SJSA1 (cell line): ENCODE measurements around the gene CHI3L2. TPM values are rescaled to one million over a fixed set of nuclear protein-coding genes. Genes with fewer than 3 reads are reported as not detected.

Source experiments
- DNase-seq, 2 experiments: peaks; one replicate each; pipeline ENCODE4 v3.0.0-alpha.2; 2015 to 2020; ENCODE audit warnings: low spot score in 2 of 2, low read depth in 1 of 2
- H3K27ac ChIP-seq: fragments of 250-450 bp; sonication (Bioruptor Pico); 2 replicates; pipeline ENCODE4 v1.5.1; 2020; ENCODE audit warnings: mild to moderate bottlenecking, moderate library complexity
- H3K27me3 ChIP-seq: fragments of 250-450 bp; sonication (Bioruptor Pico); replicated peaks from 2 replicates; pipeline ENCODE4 v1.5.1; 2020; ENCODE audit warnings: mild to moderate bottlenecking, moderate library complexity
- H3K36me3 ChIP-seq: fragments of 250-450 bp; sonication (Bioruptor Pico); 2 replicates; pipeline ENCODE4 v1.5.1; 2020; ENCODE audit warnings: mild to moderate bottlenecking
- H3K4me1 ChIP-seq: fragments of 250-450 bp; sonication (Bioruptor Pico); replicated peaks from 2 replicates; pipeline ENCODE4 v1.6.1; 2021; ENCODE audit warnings: mild to moderate bottlenecking
- H3K4me3 ChIP-seq: fragments of 250-450 bp; sonication (Bioruptor Pico); 2 replicates; pipeline ENCODE4 v1.5.1; 2020; ENCODE audit warnings: mild to moderate bottlenecking
- H3K9me3 ChIP-seq: fragments of 250-450 bp; sonication (Bioruptor Pico); replicated peaks from 2 replicates; pipeline ENCODE4 v1.5.1; 2020; ENCODE audit warnings: mild to moderate bottlenecking
- total RNA-seq: library from RNA; depleted of rRNA; stranded (reverse); fragments of >200 nt; shearing (Covaris generic); gene quantifications from 2 replicates; pipeline ENCODE4 v1.2.3, GENCODE V29; 2014

Gene CHI3L2
- total RNA-seq, 1 experiment from 2014 or later = not detected

DNA sequence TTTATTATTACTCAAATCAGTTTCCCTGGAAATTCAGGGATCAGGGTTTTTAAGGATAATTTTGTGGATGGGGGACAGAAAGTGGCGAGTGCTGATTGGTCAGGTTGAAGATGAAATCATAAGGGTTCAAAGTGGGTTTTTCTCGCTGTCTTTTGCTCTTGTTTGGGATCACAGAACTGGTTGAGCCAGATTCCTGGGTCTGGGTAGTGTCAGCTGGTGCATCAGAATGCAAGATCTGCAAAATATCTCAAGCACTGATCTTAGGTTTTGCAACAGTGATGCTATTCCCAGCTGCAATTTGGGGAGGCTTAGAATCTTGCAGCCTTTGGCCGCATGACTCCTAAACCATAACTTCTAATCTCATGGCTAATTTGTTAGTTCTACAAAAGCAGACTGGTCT is 9.3 kb downstream of the CHI3L2 start:
- DNase-seq = no peak
- no peaks in the 10 kb centered on the region for H3K4me1 ChIP-seq
- no peaks in the 10 kb centered on the region for H3K9me3 ChIP-seq
- no peak overlapping the region for H3K4me3 ChIP-seq
- H3K27ac ChIP-seq = no peak overlapping the region
- no peaks in the 10 kb centered on the region for H3K27me3 ChIP-seq
- no peaks in the 10 kb centered on the region for H3K36me3 ChIP-seq

DNA sequence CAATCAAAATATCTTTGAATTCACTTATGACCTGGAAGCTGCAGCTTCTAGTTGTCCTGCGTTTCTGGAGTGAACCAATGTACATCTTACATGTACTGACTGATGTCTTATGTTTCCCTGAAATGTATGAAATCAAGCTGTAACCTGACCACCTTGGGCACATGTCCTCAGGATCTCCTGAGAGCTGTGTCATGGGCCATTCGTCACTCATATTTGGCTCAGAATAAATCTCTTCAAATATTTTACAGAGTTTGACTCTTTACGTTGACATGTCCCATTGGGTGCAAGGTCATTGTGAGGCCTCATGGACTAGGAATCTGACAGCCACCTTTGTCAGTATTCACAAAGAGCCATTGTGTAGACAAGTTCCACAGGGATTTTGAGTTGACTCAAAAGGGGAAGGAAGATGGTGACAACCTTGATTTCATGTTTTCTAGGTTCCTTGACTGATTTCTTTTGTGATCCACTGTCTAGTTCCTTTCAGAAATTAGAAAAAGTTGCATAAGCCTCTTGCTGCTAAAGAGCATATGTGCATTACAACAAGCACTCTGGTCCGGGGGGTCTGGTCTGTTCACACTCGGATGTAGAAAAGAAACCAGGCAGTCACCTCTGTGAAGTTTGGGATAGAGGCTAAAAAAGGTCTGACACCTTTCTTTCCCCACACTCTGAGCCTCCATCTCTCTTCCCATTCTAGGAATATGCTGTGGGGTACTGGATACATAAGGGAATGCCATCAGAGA is 10.7 kb downstream of the CHI3L2 start:
- H3K27me3 ChIP-seq = no peaks in the 10 kb centered on the region
- H3K9me3 ChIP-seq = no peaks in the 10 kb centered on the region
- no peak overlapping the region for H3K27ac ChIP-seq
- H3K4me3 ChIP-seq = no peak overlapping the region
- H3K4me1 ChIP-seq = no peaks in the 10 kb centered on the region
- DNase-seq = no peak
- no peaks in the 10 kb centered on the region for H3K36me3 ChIP-seq

DNA sequence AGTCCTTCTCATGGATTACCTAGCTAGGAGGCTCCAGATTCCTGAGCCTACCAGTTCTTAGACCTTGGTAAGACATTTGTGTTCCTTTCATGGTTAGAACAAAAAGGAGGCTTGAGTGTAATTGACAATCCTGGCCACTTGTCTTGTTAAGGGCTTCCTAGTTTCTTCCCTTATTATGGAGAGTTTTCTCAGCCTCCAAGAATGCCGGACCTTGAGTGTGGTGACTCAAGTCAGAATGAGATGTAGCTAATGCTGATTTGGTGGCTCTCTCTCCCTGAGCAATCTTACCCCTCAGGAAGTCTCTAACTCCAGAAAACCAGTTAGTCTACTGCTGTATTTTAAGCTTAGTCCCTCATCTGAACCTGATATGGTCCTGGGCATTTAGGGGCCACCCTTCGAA is 14.3 kb downstream of the CHI3L2 start:
- no peaks in the 10 kb centered on the region for H3K4me1 ChIP-seq
- DNase-seq = no peak
- no peaks in the 10 kb centered on the region for H3K9me3 ChIP-seq
- H3K27me3 ChIP-seq = no peaks in the 10 kb centered on the region
- no peak overlapping the region for H3K4me3 ChIP-seq
- H3K36me3 ChIP-seq = no peaks in the 10 kb centered on the region
- no peak overlapping the region for H3K27ac ChIP-seq

DNA sequence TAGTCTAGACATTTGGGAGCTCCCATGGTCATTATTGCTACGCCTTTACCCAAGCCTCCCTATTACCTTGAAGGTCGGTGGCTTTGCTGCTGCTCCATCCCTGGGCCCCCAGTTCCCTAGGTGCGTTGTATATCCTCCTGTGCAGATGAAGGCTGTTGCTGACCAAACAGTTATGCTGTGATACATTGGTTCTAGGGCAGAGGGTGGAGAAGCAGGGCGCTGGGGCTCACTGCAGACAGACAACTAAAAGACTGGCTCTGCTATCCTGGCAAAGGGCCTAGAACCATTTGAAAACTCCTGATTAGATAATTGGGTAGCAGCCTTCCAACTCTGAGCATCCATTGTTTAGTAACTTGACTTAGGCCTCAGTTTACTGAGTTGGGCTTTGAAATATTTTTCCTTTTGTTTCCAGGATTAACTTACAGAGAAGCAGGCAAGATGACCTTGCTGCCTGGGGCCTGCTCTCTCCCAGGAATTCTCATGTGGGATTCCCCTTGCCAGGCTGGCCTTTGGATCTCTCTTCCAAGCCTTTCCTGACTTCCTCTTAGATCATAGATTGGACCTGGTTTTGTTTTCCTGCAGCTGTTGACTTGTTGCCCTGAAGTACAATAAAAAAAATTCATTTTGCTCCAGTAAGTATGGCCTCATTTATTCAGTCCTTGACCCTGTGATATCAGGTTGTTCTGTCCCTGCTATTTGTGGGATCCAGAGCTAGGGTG is 15.5 kb downstream of the CHI3L2 start:
- Histone ChIP-seq H3K36me3 (no peaks in the 10 kb centered on the region), H3K27me3 (no peaks in the 10 kb centered on the region), H3K4me3 (no peak overlapping the region), H3K9me3 (no peaks in the 10 kb centered on the region), H3K4me1 (no peaks in the 10 kb centered on the region), H3K27ac (no peak overlapping the region)
- DNase-seq = no peak

DNA sequence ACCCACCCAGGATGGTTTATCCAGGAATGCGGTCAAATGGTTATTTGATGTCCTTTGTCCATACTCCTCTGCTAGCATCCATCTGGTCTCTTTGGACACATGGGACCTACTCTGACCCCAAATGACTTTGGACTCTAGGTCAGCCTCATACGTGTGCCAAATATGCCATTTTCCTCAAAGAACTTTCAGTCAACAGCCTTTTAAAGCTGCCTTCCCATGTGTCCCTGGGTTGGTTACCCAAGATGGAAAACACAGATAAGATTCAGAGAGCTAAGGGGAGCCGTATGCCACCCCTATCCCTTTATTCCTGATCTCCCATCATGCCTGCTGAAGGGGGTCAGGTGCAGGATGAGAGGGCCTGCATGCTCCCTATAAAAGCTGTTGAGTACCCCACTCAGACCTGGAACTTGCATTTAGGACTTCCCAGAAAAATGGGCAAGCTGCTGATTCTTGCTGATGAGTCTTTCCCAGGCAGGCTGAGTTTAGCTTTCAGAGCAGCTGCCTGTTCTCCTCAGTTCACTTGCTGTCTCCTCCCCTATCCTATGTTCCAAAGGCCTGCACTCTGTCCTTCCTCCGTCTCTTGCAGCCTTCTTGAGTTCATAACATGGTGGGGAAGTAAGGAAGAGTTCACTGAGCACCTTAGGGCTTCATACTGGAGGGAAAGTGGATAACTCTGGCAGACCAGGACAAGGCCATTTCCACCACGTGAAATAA is 19.8 kb downstream of the CHI3L2 start:
- Histone ChIP-seq H3K27ac (no peak overlapping the region), H3K9me3 (no peaks in the 10 kb centered on the region), H3K27me3 (peaks cover 10% of the 10 kb centered on the region; the same call in 1 of the 2 replicates), H3K36me3 (no peaks in the 10 kb centered on the region), H3K4me3 (no peak overlapping the region), H3K4me1 (no peaks in the 10 kb centered on the region)
- no peak for DNase-seq

DNA sequence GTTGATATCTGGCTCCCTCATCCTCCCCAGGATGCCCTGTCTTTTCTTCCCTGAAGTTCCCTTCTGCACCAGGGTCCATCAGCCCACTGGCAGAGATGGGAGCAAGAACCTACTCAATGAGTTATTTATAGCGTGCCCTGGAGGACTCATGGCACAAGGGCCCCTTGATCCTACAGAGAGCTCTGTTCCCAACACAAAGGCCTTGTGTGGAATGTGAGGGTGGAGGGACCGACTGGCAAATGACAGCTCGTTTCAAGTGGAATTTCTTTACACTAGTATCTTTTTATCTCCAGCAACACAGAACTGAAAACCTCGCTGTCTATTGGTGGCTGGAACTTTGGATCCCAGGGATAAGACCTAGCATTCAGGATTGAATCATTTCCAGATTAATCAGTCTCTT is 22.4 kb downstream of the CHI3L2 start:
- no peaks in the 10 kb centered on the region for H3K9me3 ChIP-seq
- no peaks in the 10 kb centered on the region for H3K4me1 ChIP-seq
- DNase-seq = no peak
- H3K27me3 ChIP-seq = peaks cover 10% of the 10 kb centered on the region; the same call in 1 of the 2 replicates
- no peak overlapping the region for H3K4me3 ChIP-seq
- no peaks in the 10 kb centered on the region for H3K36me3 ChIP-seq
- H3K27ac ChIP-seq = no peak overlapping the region

DNA sequence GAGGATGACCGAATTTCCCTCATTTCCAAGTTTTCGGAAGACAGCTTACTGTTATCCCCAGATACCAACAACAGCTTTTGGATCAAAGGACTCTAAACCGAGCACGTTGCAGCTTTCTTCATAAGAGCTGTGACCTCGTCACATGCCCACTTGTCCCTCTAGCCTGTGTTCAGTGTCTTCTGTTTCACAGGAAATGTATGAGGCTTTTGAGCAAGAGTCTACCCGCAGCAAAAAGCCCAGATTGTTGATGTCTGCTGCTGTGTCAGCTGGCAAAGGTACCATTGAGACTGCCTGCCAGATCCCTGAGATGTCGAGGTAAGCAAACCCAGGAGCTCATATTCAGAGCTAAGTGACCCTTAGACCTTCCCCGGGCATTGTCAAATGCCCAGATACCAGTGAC is 24.1 kb downstream of the CHI3L2 start:
- Histone ChIP-seq H3K27ac (no peak overlapping the region), H3K4me1 (no peaks in the 10 kb centered on the region), H3K36me3 (no peaks in the 10 kb centered on the region), H3K27me3 (peaks cover 10% of the 10 kb centered on the region; the same call in 1 of the 2 replicates), H3K4me3 (no peak overlapping the region), H3K9me3 (no peaks in the 10 kb centered on the region)
- DNase-seq = no peak

DNA sequence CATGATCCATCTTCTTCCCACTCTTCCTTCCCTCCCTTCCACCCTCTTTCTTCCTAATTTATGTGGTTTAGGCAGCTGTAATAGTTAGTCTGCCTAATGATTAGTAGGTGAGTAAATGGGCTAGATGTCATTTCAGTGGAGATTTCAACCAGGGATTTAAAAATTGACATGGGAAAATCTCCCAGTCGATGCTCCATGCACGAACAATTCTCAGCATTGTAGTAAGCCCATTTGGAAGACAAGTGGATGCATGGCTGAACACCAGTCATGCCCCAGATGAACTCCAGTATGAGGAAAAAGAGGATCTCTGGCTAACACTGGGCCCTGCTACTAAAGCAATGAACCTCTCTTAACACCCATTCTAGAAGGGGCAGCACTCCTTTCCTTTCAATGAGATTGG is 25.3 kb downstream of the CHI3L2 start:
- H3K9me3 ChIP-seq = no peaks in the 10 kb centered on the region
- no peak overlapping the region for H3K4me3 ChIP-seq
- no peak for DNase-seq
- H3K27ac ChIP-seq = no peak overlapping the region
- H3K27me3 ChIP-seq = peaks cover 10% of the 10 kb centered on the region; the same call in 1 of the 2 replicates
- no peaks in the 10 kb centered on the region for H3K36me3 ChIP-seq
- H3K4me1 ChIP-seq = no peaks in the 10 kb centered on the region

DNA sequence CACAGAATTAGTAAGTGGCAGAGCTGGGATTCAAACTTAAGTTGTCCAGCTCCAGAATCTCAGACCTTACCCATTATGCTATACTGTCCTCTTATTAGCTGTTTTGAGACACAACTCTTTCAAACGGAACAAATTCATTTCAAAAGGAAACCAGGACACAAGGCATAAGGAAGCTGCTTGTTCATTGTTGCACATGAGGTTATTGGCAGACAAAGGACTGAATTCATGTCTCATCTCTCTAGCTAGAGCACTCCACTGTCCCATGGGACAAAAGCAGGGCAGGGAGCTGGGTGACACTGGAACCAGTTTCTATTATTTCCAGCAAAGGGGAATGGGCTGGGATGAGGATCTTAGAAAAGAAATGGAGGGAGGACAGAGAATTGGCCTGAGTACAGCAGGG is 26.4 kb downstream of the CHI3L2 start:
- Histone ChIP-seq H3K4me1 (no peaks in the 10 kb centered on the region), H3K9me3 (no peaks in the 10 kb centered on the region), H3K27ac (no peak overlapping the region), H3K36me3 (no peaks in the 10 kb centered on the region), H3K27me3 (peaks cover 10% of the 10 kb centered on the region; the same call in 1 of the 2 replicates), H3K4me3 (no peak overlapping the region)
- no peak for DNase-seq

DNA sequence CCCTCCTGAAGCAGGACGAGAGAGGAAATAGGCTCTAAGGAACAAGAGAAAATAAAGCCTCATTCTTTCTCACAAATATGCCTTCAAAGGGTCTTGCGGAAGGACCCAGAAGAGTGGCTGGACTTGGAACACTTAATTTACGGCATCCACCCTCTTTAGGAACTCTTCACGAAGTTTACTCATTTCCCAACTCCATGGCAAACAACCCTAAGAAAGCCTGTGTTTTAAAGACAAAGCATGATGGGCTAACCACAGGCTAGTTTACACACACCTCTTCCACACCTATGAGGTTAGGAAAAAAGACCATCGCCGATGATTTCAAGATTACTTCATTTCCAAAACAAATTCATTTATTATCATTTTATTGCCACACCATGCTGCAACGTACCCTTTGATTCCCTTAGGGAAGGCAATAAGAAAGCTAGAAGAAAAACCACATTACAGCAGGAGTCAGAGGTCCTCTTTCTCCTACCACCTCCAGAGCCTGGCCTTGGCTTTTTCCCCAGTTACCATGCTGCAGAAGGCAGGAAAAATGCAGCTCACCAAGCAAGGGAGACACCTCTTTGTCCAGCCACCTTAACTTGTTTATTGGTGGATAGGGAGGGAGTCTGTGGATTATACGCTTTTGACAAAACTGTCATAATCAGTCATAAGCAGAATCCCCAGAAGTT is 29.6 kb downstream of the CHI3L2 start:
- no peaks in the 10 kb centered on the region for H3K36me3 ChIP-seq
- H3K27ac ChIP-seq = no peak overlapping the region
- DNase-seq = no peak
- no peaks in the 10 kb centered on the region for H3K4me1 ChIP-seq
- no peak overlapping the region for H3K4me3 ChIP-seq
- peaks cover 5% of the 10 kb centered on the region for H3K27me3 ChIP-seq
- H3K9me3 ChIP-seq = no peaks in the 10 kb centered on the region

DNA sequence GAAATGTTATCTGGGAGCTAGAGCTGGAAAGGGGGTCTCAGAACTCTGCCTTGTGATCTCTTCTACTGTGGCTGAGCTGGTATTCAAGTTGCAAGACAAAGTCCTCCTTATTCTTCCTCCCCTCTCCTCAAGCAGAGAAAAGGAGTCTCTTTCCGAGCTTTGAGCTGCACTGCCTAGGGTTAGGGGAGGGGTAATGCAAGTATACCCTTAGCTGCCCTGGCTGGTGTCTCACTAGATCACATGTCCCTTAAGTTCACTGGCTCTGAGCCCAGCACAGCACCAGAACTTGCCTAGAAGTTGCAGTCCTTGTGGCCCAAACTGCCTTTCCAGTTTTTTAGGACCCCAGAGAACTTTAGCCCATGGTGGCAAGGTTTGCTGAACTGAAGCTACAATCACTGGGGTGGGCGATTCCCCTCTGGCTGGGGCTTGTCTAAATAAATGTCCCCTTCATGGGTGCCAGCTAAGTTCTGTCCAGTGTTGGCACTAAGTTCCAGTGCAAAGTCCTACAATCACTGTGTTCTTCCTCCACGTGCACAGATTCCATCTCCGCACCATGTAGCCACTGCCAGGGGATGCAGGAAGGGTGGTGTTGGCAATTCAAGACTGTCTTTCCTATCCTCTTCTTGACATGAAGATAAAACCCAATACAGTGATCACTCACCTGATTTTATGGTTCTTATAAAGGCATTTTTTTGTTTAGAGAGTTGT is 40.4 kb downstream of the CHI3L2 start:
- Histone ChIP-seq H3K4me1 (no peaks in the 10 kb centered on the region), H3K4me3 (no peak overlapping the region), H3K27ac (no peak overlapping the region), H3K27me3 (no peaks in the 10 kb centered on the region), H3K9me3 (no peaks in the 10 kb centered on the region), H3K36me3 (no peaks in the 10 kb centered on the region)
- no peak for DNase-seq

DNA sequence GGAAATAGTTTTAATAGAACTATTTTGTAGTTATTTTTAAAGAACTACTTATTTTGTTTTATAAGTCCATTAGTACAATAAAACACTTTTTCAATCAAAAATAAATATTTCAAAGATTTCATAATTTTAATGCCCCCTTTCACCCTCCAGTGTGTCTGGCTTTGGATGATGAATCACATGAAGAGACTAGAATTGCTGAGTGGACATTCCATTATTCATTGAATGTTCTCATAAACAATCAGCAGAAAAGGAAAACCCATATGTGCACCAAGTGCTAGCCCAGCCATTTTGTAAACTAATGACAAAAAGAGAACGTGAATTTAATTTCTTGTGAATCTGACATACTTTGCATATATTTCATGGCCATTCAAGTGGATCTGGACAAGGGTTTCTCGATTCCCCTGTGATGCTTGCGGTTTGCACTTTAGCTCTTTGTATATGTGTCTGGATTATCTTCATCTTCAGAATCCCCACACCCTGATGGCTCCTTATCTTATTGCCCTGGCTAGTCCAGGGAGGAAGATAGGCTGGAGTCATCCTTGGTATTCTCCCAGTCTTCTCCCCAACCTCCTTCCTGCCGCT is 42.4 kb downstream of the CHI3L2 start:
- no peaks in the 10 kb centered on the region for H3K27me3 ChIP-seq
- no peaks in the 10 kb centered on the region for H3K9me3 ChIP-seq
- no peak overlapping the region for H3K27ac ChIP-seq
- no peak for DNase-seq
- no peaks in the 10 kb centered on the region for H3K4me1 ChIP-seq
- H3K36me3 ChIP-seq = no peaks in the 10 kb centered on the region
- H3K4me3 ChIP-seq = no peak overlapping the region
